HG03432 (cell line): ENCODE data around the gene SFSWAP.
"Not testable (repeated sequence)": the region's sequence is repeated elsewhere in the genome, so short reads cannot be mapped to it uniquely, and the experiment has no call there.

ENCODE experiments used
- ATAC-seq: cut with Tn5 transposase; IDR thresholded peaks from one replicate; pipeline ENCODE4 v1.9.1; 2021; ENCODE audit warnings: mild to moderate bottlenecking, moderate library complexity; ENCODE audit not compliant: unreplicated experiment

Gene SFSWAP

DNA sequence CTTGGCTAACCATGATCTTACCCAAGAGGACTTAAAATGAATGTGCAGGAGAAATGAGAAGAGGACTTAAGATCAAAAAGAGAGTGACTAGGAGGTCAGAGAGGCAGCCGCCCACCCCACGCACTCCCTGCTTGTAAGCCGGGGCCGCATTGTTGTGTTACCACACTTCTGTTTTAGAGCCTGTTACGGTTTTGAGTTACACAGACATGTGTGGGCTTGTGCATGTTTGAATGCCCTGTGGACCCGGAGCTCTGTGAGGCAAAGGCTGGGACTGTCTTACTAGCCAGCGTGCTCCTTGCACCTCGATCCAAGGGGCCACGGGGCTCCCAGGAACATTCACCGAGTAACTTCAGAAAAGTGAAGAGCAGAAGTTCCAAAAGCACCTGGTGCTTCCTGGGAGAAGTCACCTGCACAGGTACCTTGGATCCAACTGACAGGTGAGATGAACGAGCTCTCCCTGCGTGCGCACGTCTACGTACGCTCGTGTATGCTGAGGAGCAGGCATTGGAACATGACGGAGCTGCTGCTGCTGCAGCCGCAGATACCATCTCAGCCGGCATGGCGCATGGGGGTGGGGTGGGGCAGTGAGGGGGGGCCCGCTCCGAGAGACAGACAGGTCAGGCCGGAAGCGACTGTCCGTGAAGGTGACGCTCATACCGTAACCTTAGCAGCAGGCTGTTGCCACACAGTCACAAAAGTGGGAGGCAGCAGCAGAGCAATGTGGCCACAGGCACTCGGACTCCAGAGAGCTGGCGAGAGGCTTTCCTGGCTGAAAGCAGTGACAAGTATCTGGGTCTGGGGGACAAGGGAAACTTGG, 23.7 kb downstream of the SFSWAP start:
- ATAC-seq = no peak

DNA sequence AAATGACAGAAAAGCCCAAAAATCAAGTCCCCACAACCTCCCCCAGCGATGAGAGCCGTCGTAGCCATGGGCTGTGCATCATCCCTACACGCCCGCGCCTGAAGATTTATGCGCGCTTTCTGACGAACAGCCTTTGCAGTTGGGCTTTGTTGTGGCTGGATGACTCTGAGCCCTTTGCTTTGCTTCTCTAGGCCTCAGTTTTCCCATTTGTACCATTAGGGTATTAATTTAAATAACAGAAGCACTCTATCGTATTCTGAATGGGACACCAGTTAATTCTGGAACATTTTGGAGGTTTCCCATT, 24.2 kb downstream of the SFSWAP start:
- no peak for ATAC-seq

GRCh38 chr12:131735476-131736445, 24.9 kb downstream of the SFSWAP start:
- ATAC-seq = no peak

GRCh38 chr12:131736446-131737149, 25.7 kb downstream of the SFSWAP start:
- ATAC-seq = no peak

DNA sequence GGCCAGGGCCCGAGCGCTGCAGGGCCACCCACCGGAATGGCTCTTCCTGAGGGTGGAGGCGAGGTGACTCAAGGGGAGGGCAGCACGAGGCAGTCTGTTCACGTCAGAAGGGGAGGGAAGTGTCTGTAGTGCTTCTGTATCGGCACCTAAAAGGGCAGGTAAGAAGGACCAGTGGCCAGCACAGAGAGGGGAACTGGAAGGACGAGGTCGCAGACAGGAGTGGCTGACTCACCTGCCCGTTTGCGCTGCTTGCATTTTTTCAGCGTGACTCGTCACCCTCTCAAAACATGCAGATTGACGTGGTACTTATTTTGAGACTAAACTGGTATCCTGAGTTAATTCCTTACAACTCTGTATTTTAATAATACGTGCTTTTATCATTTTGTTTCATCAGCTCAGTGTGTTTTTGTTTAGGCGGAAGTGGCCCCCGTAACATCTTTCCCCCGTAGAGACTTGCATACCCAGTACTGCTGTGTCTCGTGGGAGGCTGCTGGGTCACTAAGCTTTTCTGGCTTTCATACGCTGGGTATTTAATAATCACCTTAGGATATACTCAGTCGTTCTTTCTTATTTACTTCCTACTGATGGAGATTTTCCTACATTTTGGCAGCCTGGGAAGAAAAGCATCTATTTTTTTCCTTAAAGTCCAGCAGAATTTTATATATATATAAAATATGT, 26.4 kb downstream of the SFSWAP start:
- ATAC-seq = no peak

- no peak for ATAC-seq
Observed at GRCh38 chr12:131738196-131738595, 27.3 kb downstream of the SFSWAP start.

DNA sequence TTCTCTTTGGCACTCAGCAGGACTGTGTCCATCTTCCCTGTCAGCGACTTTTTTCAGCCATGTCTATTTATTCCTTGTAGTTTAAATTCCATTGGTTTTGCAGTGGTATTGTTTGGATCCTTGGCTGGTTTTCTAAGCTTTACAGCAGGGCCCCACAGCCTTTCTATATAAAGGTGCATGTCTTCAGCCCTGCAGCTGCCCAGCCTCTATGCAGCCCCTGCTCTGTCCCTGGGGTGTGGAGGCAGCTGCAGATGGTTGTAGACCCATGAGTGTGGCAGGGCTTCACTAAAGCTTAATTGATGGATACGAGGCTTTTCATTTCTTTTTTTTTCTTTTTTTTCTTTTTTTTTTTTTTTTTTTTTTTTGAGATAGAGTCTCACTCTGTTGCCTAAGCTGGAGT, 29.7 kb downstream of the SFSWAP start:
- ATAC-seq = no peak

DNA sequence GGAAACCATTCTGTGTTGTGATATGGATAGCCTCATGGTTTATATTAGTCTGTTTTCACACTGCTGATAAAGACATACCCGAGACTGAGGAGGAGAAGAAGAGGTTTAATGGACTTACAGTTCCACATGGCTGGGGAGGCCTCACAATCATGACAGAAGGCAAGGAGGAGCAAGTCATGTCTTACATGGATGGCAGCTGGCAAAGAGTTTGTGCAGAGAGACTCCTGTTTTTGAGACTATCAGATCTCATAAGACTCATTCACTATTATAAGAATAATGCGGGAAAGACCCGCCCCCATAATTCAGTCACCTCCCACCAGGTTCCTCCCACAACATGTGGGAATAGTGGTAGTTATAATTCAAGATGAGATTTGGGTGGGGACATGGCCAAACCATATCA, 31.9 kb downstream of the SFSWAP start:
- ATAC-seq = not testable (repeated sequence)

- not testable (repeated sequence) for ATAC-seq
Observed at GRCh38 chr12:131743410-131743809, 32.5 kb downstream of the SFSWAP start.

DNA sequence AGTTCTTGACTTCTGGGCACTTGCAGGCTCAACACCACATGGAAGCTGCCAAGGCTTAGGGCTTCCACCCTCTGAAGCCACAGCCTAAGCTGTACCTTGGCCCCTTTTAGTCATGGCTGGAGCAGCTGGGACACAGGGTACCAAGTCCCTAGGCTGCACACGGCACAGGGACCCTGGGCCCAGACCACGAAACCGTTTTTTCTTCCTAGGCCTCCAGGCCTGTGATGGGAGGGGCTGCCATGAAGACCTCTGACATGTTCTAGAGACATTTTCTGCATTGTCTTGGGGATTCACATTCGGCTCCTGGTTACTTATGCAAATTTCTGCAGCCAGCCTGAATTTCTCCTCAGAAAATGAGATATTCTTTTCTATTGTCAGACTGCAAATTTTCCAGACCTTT, 33.0 kb downstream of the SFSWAP start:
- not testable (repeated sequence) for ATAC-seq

DNA sequence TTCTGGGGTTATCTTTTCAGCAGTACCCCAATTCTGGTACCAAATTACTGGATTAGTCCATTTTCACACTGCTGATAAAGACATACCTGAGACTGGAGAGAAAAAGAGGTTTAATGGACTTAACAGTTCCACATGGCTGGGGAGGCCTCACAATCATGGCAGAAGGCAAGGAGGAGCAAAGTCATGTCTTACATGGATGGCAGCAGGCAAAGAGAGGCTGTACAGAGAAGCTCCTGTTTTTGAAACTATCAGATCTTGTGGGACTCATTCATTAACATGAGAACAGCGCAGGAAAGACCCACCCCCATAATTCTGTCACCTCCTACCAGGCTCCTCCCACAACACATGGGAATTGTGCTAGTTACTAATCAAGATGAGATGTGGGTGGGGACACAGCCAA, 33.8 kb downstream of the SFSWAP start:
- ATAC-seq = not testable (repeated sequence)

- no peak for ATAC-seq
Observed at GRCh38 chr12:131745706-131746105, 34.8 kb downstream of the SFSWAP start.

- no peak for ATAC-seq
Observed at GRCh38 chr12:131747276-131748177, 36.6 kb downstream of the SFSWAP start.

GRCh38 chr12:131749618-131750315, 38.9 kb downstream of the SFSWAP start:
- ATAC-seq = no peak

DNA sequence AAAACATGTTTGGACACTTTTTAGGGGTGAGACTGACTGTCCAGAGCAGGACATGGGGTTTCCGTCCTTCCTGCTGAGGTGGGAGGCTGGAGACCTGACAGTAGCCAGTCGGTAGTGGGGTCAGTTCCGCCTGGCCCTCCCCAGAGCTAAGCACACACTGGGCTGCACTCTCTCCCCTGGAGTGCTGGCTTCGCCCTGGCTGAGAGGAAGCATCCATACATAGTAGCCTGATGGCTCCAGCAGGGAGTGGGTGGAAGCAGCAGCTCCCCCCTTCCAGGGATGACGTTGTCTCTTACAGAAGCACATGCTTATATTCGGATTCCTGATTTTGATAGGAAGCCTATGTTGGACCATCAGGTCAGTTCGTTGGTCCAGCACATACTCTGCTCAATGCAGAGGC, 40.4 kb downstream of the SFSWAP start:
- no peak for ATAC-seq

GRCh38 chr12:131752451-131752850, 41.6 kb downstream of the SFSWAP start:
- ATAC-seq = no peak

DNA sequence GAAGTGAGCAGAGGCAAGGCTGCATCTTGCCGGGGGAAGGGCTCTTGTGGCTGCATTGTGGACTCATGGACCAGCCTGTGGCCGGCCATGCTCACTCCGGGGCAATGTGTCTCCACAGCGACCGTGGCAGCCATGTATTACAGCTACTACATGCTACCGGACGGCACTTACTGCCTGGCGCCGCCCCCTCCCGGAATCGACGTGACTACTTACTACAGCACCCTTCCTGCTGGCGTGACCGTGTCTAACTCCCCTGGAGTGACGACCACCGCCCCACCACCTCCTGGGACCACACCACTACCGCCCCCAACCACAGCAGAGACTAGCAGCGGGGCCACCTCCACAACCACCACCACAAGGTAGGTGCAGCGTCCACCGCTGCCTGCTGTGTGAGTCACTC, 42.1 kb downstream of the SFSWAP start:
- no peak for ATAC-seq

- ATAC-seq = no peak
Observed at GRCh38 chr12:131753757-131754156, 42.9 kb downstream of the SFSWAP start.

DNA sequence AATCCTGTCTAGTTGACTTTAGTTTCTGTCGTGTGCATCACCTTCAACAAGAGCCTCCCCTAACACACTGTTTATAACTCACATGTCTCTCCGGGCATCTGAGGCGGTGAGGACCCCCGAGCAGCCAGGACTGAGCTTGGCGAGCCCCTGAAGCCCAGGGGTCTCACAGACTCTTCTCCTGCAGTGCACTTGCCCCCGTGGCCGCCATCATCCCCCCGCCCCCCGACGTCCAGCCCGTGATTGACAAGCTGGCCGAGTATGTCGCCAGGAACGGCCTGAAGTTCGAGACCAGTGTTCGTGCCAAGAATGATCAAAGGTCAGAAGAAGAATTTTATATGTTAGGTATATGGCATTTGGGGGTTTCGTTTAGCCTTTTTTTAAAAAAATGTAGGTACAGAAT, 43.3 kb downstream of the SFSWAP start:
- no peak for ATAC-seq
